Bronchus fibroblast of lung (primary cell): Measurements from ENCODE around the gene SNX20. TPM values are rescaled to one million over a fixed set of nuclear protein-coding genes. Genes with fewer than 3 reads are reported as not detected.

ENCODE experiments used
- total RNA-seq: library from RNA; depleted of rRNA; stranded (reverse); fragments of >200 nt; gene quantifications from 2 replicates; pipeline ENCODE4 v1.2.3, GENCODE V29; 2015

SNX20 gene, protein sequence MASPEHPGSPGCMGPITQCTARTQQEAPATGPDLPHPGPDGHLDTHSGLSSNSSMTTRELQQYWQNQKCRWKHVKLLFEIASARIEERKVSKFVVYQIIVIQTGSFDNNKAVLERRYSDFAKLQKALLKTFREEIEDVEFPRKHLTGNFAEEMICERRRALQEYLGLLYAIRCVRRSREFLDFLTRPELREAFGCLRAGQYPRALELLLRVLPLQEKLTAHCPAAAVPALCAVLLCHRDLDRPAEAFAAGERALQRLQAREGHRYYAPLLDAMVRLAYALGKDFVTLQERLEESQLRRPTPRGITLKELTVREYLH
- not detected in 2 replicates for total RNA-seq

DNA sequence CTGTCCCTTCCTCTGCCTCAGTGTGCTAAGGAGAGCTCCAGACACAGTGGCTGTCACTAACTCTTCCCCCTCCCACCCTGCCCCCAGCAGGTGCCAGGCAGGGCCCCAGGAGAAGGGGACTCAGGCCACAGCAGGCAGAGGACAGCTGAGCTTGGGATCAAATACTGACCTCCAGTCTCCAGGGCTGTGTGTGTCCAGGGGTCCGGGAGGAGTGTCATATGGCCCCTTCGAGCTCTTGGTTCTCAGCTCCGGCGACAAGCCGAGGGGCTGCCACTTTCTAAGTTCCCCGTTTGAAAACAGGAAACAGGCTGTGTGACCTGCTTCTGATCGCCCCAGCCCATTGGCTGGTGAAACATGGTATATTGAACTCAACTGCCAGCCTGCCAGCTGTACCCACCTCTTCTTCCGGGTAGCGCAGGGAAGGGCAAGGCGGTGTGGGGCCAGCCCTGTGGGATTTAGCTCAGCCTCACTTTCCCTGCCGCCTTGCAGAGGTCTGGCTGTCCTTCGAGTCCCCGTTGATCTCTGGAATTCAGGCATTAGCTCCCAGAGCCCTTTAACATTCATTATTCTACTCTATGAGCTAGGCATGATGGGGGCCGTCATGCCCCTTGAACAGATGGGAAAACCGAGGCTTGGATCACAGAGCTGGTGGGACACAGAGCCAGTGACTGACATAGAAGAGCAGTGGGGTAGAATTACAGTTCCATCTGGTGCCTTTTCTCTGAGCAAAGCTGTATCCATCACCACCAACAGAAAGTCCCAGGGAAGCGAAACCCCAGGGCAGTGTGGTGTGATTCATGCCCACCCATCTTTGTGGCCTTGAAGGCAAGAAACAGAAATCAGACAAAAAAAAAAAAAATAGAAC, at the start of gene SNX20:
TSS of gene SNX20 (minus strand) at position 292 of the 865 bp plus-strand sequence. CDS start 3,786 bp downstream, outside the sequence.

DNA sequence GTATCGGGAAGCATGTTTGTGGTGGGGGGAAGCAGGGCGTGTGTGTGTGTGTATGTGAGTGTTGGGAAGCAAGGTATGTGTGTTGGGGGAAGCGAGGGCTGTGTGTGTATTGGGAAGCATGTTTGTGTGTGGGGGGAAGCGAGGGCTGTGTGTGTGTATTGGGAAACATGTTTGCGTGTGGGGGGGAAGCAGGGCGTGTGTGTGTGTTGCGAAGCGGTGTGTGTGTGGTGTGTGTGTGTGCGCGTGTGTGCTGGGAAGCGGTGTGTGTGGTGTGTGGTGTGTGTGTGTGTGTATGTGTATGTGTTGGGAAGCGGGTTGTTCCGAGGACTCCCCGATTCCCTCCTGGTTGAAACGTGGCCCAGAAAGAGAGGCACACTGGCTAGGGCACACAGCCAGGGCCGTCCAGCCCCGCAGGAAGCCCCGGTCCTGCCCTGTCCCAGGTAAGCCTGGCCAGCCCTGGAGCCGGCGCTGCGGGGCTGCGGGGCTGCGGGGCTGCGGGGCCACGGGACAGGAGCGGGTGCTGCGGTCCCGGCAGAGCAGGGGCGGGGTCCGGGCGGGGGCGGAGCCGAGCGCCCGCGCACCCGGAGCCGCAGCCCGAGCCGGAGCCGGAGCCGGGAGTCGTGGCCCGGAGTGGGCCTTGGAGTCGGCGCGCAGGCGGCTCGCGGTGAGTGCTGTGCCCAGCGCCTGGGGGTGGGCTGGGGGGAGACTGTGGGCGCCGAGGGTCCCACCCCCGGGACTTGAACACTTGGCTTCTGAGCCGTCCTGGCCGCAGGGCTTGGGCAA, 12.1 kb upstream of the SNX20 start, which contains the start of gene NOD2:
TSS of gene NOD2 (plus strand) at position 608 of the 783 bp plus-strand sequence. CDS start 5,890 bp downstream, outside the sequence.

Other genes with a start within 250 kb of the SNX20 start
- gene NKD1, start 132.9 kb downstream of the SNX20 start, total RNA-seq = under 0.01 TPM in 2 replicates
- not detected in 2 replicates for gene NOD2, start 12.3 kb upstream of the SNX20 start, total RNA-seq
- 8.5 and 9.8 TPM in 2 replicates for gene CYLD, start 60.8 kb upstream of the SNX20 start, total RNA-seq